GM19468 (cell line): ENCODE measurements around the gene HMGCS1.
A peak's percentile ranks its signal among the peaks of the same experiment; 100 is the strongest.
"Not testable (repeated sequence)": the region's sequence is repeated elsewhere in the genome, so short reads cannot be mapped to it uniquely, and the experiment has no call there.

ENCODE experiments used
- ATAC-seq: cut with Tn5 transposase; IDR thresholded peaks from one replicate; pipeline ENCODE4 v1.9.1; 2021; ENCODE audit warnings: mild to moderate bottlenecking, moderate library complexity, moderate number of reproducible peaks; ENCODE audit not compliant: unreplicated experiment; ENCODE audit errors: extremely low read depth

HMGCS1 gene

GRCh38 chr5:43279548-43280274, 33.5 kb downstream of the HMGCS1 start:
- ATAC-seq: no peak

DNA sequence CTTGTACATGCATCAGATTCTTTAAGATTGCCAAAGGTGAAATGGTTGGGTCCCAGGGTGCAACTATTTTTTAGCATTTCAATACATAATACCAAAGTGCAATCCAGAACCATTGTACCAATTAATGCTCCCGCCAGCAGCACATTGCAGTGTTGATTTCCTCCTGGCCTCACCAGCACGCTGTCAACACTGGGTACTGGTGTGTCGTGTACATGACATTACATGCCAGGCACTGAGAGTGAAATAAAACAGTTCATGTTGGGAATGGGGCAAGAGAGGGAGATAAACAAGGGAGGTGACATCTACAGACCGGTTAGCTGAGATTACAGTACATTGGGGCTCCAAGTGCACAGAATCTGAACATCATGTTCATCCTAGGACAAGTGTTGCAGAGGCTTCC, 37.8 kb downstream of the HMGCS1 start:
- ATAC-seq: no peak

- no peak for ATAC-seq
Observed at GRCh38 chr5:43274435-43275114, 38.6 kb downstream of the HMGCS1 start.

DNA sequence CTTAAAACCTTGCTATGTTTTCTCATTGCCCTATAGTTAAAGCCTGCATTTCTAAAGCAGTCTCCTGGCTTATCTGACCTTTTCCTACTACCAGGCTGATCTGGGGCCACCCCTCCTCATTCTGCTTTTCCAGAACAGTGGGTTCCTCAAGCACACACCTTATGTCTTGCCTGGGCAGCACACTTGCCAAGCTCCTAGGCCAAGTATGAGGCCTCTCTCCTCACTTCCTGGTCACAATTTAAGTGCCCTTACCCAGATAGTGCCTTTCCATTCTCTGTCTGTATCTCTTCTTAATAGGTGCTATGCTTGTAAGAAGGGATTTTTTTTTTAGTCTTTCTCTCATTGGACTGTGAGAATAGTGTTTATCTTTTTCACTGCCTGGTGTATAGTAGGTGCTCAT, 39.7 kb downstream of the HMGCS1 start:
- no peak for ATAC-seq

GRCh38 chr5:43270645-43271044, 42.6 kb downstream of the HMGCS1 start:
- ATAC-seq: no peak

- ATAC-seq: peak; percentile 43
Observed at GRCh38 chr5:43268188-43268820, 44.9 kb downstream of the HMGCS1 start.

- ATAC-seq: not testable (repeated sequence)
Observed at GRCh38 chr5:43262269-43262668, 50.9 kb downstream of the HMGCS1 start.

DNA sequence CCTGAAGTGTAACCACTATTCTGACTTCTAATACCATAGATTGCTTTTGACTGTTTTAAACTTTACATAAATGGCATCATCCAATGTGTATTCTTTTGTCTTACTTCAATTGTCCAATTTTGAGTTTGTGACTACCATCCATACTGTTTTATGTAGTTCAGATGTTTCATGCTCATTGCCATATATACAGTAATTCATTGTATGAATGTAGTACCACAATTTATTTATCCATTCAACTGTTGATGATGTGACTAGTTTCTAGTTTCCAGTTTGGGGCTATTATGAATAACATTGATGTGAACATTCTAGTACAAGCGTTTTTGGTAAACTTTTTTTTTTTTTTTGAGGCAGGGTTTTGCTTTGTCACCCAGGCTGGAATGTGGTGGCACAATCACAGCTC, 55.1 kb downstream of the HMGCS1 start:
- ATAC-seq: no peak

DNA sequence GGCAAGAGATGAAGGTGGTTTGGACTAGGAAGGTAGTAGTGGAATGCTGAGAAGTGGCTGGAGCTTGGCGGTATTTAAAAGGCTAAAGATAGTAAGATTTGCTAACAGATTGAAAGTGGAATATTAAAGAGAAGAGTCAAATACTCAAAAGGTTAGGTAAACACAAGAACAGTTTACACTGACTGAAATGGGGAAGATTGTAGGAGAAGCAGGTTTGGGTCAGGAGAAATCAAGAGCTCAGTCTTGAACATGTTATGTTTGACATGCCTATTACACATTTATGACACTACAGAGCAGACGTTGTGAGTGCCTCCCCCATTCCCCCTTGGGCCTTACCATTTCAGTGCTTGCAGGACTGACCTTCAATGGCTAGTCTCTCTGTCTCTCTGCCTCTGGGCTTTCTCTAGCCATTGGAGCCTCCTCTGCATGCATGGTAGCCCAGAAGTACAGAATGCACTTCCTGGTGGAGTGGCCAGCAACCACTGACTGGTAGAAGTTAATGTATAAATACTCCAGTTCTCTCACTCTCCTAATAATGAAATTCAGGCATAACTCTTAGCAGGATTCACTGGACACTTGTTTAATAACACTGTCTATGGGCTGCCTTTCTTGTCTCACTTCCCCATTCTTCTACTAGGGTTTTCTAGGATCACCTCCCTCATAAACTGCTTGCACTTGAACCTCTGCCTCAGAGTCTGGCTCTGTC, 56.8 kb downstream of the HMGCS1 start:
- no peak for ATAC-seq

- ATAC-seq: no peak
Observed at GRCh38 chr5:43255704-43256103, 57.5 kb downstream of the HMGCS1 start.

DNA sequence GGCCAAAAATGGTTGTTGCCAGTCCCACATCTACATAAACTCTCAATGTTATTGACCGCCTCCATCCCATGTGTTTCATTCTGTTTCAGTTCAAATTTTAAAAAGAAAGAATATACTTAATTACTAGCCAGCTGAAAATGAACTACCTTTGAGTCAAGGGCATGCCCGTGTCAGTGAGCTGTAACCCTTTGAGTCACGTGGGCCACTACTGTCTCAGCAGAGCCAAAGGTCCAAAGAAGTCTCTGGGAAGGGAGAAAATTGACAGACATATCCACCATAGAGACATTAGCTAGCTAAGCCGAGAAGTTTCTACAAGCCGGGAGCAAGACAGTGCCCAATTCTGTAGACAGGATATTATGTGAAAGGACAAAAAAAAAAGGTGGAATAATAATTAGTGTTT, 61.5 kb downstream of the HMGCS1 start:
- no peak for ATAC-seq

DNA sequence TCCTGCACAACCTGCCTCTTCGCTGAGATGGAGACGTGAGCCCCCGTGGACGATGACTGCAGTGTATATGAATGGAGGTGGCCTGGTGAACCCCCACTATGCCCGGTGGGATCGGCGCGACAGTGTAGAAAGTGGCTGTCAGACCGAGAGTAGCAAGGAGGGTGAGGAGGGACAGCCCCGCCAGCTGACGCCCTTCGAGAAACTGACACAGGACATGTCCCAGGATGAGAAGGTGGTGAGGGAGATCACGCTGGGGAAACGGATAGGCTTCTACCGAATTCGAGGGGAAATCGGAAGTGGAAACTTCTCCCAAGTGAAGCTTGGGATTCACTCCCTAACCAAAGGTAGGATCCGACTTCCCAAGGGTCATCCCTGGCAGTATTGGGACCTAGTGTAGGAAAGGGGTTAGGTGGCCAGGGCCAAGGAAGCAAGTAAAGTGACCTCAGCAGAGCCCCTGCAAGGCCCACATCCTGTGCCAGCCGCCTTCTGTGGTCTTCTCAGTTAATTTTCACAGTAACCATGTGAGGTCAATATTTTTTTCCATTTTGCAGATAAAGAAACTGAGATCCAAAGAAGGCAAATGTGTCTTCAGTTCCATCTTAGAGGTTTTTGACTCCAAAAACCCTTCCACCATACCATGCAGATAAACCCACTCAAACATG, 67.4 kb downstream of the HMGCS1 start:
- ATAC-seq: no peak

- ATAC-seq: peak; percentile 83
Observed at GRCh38 chr5:43244823-43245565, 68.2 kb downstream of the HMGCS1 start.

DNA sequence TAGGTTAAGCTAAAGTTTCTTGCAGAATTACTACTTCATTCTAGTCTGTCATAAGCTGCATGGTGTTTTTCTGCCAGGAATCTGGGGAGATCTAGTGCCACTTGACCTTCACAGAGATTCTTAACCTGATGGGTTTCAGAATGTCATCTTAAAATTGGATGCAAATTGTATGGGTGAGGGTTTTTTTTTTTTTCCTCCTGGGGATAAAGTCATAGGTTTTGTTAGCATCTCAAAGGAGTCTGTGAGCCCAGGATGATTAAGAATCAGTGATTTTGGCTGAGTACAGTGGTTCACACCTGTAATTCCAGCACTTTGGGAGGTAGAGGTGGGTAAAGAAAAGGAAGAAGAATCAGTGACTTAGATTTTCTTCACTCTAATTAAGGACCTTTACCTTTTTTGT, 69.9 kb downstream of the HMGCS1 start:
- ATAC-seq: no peak

GRCh38 chr5:43242196-43242595, 71.0 kb downstream of the HMGCS1 start:
- ATAC-seq: no peak
